Kidney glomerular epithelial cell (primary cell): ENCODE results near the gene GPX4.

Experiments used
- DNase-seq: peaks from one replicate; lab custom pipeline; 2025; lab: John Stamatoyannopoulos, UW

Gene GPX4

DNA sequence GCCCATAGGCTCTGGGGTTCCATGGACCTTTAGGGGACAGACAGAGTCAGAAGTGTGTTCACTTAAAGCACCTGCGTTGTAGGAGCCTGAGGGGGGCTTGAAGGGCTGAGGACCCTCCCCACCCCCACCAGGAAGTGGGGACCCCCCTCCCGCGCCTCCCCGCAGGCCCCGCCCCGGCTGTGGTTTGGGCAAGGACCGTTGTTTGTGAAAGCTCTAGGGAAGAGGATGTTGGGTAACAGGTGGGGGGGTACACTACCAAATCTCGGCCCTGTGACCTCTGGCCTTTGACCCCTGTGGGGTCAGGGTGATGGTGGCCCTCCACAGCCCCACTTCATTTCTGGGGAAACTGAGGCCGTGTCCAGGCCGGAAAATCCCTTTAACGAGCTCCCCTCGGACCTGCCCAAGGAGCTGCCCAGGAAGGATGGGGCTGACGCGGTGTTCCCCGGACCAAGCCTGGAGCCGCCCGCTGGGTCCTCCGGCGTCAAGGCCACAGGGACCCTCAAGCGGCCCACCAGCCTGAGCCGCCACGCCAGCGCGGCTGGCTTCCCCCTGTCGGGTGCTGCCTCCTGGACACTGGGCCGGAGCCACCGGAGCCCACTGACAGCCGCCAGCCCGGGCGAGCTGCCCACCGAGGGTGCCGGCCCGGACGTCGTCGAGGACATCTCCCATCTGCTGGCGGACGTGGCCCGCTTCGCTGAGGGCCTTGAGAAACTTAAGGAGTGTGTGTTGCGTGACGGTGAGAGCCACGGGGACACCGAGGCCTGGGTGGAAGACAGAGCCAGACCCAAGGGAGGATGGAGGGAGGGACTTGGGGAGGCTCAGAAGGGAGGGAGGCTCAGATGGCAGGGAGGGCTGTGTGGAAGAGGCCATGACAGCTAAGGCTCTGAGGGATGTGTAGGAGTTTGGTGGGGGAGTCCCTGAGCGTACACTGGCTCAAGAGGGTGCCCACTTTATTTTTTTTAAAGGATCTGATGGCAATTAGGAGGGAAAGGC is 35.5 kb upstream of the GPX4 start:
- no peak for DNase-seq

DNA sequence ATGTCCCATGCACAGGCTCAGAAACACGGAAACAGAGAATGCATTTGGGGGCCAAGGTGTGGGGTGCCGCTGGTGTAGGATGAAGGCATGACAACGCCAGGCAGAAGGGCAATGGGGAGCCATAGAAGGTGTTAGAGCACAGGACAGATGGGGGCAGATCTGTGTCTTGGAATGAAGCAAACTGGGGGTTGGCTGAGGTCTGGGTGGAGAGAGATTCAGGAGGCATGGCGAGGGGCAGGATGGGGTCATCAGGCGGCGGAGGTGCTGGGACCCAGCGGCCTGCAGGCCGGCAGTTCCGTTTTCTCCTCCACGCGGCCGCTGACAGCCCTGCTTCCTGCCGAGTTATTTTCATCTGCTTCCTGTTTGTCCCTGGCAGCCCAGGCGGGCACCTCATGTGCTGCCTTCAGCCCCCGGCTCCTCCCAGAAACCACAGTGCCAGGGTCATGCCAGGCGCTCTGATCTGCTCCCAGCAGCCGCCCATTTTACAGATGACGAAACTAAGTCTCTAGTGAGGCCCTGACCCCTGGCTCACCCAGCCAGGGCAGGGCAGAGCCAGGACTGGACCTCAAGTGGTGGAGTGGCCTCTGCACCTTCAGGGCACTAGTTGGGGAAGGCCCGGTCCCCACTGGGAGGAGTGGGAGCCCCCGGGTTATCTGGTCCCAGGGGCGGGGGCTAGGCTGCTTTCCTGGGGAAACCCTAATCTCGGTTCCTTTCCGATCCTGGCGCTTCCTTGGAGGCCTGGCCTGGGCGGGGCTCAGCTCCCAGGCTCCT is 34.6 kb upstream of the GPX4 start:
- DNase-seq: no peak

DNA sequence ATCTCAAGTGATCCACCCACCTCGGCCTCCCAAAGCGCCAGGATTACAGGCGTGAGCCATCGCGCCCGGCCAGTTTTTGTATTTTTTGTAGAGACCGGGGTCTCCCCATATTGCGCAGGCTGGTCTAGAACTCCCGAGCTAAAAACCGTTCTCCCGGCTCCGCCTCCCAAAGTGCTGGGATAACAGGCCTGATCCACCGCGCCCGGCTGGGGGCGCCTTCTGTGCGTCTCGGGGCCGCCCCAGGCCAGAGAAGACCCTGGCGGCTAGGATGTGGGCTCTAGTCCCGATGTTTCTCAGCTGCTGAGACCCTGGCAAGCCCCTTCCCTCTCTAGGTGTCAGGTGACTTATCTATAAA is 33.2 kb upstream of the GPX4 start:
- no peak for DNase-seq

DNA sequence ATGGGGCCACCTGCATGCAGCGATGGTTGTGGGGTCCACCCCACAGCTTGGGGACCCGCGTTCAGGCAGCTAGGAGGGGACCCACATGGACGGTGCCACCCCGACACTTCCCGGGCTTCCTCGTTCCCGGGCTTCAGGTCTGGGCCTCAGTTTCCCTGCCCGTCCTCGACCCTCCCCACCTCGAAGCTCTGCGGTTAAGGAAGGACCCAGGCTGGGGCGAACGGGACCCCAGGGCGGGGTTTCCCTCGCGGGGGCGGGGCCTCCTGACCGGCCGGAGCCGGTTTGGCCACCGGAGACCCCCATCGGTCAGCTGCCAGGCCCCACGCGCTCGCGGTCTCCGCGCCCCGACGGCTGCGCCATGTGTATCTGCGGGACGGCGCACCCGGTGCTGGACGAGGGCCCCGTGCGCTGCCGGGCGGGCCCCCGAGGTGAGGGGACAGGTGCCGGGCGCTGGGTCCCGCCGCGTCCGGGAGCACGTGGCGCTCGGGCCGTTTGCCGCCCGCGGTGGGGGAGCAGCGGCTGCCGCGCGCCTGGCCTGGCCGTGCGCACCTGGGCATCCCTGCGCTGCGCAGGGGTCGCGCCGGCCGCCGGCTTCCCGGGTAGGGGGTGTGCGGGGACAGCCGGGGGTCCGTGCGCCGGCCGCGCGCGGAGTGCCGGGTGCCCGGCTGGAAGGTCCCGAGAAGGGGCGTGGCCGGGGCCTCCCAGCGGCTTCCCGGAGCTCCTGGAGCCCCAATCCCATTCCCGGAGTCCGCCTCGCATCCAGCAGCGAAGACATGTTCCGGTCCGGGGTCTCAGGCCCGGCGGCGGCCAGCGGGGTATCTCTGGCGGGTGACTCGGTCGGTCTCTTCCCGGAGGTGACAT is 32.6 kb upstream of the GPX4 start:
- DNase-seq: no peak

DNA sequence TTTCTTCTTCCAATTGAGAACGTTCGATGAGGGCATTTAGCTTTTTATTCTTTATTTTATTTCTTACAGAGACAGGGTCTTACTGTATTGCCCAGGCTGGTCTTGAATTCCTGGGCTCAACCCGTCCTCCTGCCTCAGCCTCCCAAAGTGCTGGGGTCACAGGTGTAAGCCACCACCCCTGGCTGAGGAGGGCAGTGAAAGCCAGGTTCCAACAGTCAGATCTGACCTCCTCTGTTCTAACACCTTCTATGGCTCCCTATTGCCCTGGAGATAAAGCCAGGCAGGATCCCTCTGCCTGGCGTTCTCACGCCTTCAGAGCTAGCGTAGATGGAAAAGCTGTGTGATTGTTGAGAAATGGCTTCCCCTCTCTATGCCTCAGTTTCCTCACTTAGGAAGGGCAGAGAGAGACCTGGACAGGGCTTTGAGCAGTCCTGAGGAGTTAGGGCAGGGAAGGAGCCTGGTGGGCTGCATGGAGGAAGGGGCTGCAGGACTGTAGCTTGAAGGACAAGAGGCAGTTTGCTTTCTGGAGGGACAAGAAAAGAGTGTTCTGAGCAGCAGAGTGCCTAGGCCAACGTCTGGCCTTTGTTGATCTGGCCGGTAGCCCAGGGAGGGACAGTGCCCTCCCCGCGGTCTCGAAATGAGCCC is 31.3 kb upstream of the GPX4 start:
- DNase-seq: no peak

DNA sequence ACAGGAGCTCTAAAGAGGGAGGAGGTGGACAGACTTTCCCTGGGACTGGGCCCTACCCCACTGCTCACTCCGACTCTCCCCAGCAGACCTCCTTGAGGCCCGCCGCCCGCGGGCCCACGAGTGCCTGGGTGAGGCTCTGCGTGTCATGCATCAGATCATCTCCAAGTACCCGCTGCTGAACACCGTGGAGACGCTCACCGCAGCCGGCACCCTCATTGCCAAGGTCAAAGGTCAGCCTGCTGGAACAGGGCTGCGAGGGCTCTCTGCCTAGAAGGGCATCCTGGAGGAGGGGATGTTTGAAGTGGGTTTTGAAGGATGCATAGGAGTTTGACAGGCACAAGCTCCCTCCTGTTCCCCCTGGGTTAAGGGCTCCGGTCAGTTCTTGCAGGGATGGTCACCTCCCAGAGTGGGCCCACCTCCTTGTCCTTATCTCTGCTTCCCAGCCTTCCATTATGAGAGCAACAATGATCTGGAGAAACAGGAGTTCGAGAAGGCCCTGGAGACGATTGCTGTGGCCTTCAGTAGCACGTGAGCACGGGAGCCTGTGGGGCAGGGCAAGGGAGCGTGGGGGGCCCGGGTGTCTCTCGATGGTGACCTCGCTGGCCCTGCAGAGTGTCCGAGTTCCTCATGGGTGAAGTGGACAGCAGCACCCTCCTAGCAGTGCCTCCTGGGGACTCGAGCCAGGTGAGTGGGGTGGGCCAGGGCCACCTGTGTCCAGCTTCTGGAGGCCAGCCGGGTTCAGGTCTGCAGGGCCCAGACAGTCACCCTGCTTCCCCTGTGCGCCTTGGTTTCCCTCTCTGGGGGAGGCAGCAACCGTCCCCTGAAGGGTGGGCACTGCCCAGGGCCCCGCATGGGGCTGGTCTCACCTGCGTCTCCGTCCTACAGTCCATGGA is 30.5 kb upstream of the GPX4 start:
- no peak for DNase-seq

DNA sequence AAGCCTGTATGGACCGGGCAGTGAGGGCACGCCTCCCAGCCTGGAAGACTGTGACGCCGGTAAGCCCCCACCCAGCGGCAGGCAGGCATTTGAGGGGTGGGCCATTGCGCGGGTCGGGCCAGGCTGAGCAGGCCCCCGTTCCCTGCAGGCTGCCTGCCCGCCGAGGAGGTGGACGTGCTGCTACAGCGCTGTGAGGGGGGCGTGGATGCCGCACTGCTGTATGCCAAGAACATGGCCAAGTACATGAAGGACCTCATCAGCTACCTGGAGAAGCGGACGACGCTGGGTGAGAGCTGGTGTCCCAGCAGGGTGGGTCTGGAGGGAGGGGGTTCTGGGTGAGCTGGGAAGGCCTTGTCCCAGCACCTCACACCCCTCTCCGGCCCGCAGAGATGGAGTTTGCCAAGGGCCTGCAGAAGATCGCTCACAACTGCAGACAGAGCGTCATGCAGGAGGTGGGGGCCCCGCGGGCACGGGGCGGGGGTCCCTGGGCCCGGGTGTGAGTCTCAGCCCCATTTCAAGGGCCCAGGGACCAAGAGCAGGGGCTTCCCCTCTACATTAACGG is 29.8 kb upstream of the GPX4 start:
- no peak for DNase-seq

DNA sequence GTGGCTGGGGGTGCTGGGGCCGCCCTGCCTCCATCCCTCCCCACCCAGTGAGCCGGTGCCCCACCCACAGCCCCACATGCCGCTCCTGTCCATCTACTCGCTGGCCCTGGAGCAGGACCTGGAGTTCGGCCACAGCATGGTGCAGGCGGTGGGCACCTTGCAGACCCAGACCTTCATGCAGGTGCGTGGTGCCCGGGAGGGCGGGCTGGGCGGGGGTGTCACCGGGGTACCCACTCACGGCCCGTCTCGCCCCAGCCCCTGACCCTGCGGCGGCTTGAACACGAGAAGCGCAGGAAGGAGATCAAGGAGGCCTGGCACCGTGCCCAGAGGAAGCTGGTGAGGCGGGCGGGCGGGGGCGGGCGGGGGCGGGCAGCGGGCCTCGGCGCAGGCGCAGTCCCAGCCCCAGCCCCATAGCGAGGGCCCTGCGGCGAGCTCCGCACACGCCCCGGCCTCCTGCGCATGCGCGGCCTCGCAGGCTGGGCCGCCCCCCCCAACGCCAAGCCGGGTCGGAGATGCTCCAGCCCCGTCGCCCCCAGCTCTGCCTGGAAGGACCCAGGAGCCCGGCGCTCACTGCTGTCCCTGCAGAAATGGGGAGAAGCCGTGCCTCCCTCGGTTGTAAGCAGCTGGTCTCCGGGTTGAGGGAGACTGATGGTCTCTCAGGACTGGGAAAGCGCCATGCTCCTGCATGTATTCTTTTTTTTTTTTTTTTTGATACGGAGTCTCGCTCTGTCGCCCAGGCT is 29.1 kb upstream of the GPX4 start:
- no peak for DNase-seq

DNA sequence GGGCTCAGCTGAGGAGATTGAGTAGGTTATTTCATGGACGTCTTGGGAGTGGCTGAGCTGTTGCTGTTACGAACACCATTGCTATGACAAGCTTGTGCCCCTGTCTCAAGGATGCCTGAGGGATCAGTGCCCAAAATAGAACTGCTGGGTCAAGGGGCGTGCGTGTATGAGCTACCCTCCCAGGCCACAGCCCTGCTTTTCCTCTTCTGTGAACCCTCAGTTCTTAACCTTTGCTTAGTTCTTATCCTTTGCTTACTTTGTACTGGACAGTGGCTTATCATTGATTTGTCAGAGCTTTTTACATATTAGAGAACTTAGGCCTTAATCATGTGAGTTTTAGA is 27.8 kb upstream of the GPX4 start:
- DNase-seq: no peak

DNA sequence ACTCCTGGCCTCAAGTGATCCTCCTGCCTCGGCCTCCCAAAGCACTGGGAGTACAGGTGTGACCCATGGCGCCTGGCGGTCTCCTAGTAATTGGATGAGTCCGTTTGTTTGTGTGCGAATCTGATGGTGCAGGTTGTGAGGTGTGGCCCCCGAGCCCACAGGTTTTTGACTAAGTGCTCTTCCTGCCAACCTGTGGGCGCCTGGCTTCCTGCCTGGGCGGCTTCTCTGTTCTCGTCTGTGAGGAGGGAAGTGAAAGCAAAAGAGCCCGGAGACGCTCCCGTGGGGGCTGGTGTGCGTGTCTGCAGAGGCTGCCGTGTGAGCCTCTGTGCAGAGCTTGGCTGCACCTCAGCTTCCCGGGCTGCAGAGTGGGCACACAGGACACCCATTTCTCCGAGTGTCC is 26.8 kb upstream of the GPX4 start:
- peak; percentile 40 for DNase-seq

DNA sequence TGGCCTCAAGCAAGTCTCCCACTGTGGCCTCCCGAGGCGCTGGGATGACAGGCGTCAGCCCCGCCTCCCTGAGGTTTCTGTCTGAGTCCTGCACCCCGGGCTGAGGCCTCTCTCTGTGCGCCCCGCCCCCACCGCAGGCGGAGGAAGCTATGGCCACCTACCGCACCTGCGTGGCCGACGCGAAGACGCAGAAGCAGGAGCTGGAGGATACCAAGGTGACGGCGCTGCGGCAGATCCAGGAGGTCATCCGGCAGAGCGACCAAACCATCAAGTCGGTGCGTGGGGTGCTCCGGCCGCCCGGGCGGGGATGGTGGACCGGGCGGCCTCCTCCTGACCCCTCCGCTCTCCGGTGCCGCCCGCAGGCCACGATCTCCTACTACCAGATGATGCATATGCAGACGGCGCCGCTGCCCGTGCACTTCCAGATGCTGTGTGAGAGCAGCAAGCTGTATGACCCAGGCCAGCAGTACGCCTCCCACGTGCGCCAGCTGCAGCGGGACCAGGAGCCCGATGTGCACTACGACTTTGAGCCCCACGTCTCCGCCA is 24.2 kb upstream of the GPX4 start:
- no peak for DNase-seq

DNA sequence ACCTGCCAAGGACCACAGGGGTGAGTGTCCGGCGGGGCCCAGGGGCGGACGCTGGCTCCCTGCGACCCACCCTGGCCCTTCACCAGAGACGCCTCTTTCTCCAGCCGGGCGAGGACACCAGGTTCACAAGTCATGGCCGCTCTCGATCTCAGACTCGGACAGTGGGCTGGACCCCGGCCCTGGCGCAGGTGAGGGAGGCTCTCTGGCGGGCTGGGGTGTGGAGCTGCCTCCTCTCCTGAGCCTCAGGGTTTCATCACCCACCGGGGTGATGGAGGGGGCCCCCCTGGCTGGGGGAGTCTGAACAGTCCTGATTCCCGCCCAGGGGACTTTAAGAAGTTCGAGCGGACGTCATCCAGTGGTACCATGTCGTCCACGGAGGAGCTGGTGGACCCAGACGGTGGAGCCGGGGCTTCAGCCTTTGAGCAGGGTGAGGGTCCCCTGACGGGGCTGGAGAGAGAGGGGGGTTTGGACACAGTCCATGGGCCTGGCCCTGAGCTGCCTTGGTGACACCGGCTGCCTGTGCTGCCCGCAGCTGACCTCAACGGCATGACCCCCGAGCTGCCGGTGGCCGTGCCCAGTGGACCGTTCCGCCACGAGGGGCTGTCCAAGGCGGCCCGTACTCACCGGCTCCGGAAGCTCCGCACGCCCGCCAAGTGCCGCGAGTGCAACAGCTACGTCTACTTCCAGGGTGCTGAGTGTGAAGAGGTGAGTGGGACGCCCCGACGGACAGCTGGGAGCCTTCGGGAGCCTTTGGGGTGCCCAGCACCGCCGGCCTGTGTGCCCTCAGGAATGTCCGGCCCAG is 23.2 kb upstream of the GPX4 start:
- no peak for DNase-seq

DNA sequence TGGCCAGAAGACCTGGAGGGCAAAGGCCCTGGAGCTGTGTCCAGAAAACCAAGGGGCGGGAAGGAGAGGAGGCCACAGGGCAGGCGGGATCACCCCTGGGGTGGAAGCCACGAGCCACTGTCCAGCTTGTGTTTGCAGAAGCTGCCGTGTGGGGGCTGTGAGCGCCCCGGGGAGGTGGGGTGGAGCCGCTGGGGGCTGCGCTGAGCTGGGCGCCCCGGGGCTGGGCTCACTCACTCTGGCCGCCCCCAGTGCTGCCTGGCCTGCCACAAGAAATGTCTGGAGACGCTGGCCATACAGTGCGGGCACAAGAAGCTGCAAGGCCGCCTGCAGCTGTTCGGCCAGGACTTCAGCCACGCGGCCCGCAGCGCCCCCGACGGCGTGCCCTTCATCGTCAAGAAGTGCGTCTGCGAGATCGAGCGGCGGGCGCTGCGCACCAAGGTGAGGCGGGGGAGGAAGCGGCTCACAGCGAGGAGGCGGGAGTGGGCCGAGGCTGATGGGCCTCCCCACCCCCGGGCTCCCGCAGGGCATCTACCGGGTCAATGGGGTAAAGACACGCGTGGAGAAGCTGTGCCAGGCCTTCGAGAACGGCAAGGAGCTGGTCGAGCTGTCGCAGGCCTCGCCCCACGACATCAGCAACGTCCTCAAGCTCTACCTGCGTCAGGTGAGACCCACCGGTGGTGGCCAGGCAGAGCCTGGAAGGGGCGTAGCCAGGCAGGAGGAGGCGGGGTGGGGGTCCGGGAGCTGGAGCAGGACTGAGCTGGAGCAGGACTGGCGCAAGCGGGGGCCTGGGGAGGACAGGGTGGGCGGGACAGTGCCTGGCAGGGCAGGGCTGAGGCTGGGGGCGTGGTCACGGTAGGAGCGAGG is 22.3 kb upstream of the GPX4 start:
- DNase-seq: no peak

DNA sequence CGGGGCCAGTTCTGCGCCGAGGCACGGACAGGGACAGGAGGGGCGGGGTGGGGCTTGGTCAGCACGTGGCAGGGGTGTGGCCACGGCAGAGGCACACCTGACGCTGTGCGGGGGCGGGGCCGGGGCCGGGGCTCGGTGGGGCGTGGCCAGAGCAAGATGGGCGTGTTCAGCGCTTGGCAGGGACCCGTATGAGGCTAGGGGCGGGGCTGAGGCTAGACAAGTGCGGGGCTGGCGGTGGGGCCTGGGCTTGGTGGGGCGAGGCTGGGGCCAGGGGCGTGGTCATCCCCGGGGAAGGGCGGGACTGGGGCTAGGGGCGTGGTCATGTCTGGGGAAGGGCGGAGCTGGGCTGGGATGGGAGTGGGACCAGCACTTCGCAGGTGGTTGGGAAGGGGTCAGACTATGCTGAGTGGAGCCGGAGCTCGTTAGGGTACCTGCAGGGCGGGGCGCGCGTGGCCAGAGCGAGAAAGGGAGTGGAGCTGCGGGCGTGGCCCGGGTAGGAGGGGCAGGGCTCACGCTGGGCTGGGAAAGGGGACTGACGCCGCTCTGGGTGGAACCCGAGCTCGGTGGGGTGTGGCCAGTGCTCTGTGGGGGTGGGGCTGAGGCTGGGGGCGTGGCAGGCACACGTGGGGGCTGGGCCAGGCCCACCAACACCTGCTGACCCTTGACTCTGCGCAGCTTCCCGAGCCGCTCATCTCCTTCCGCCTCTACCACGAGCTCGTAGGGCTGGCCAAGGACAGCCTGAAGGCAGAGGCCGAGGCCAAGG is 21.4 kb upstream of the GPX4 start:
- DNase-seq: no peak

DNA sequence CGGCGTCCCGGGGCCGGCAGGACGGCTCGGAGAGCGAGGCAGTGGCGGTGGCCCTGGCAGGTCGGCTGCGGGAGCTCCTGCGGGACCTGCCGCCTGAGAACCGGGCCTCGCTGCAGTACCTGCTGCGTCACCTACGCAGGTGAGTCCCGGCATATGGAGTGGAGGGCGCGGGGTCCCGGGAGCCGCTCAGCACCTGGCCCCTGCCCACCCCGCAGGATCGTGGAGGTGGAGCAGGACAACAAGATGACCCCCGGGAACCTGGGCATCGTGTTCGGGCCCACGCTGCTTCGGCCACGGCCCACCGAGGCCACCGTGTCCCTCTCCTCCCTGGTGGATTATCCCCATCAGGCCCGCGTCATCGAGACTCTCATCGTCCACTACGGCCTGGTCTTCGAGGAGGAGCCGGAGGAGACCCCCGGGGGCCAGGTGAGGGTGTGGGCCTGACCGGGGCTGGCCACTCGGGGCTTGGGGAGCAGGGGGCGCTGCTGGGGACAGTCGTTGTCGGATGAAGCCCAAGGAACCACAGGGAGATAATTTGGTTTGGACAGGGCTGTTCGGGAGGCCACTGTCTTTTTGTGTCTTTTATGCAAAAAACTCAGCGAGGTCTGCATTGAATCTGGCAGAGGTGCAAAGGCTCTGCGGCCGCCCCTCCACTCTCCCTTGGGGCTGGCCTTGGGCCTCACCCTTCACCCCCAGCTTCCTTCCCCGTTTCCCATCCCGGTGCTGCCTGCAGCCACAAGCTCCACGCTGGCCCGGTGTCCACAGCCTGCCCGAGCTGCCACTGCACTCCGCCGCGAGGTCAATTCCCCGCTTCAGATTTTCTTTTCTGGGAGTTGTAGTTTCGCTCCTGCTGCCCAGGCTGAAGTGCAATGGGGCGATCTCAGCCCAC is 20.6 kb upstream of the GPX4 start:
- no peak for DNase-seq
